Stimulated activated naive B cell treated with anti-CD40 and anti-IgM and Interleukin-4, amounts not matched to agents 10 μg/mL and 1 μg/mL and 100 μg/mL, for 72 hours (primary cell): ENCODE data around the gene OR6C1.
"Not testable (repeated sequence)": the region's sequence is repeated elsewhere in the genome, so short reads cannot be mapped to it uniquely, and the experiment has no call there.

Source experiments
- ATAC-seq, 2 donors: fragments of 150-1000 bp; cut with Tn5 transposase; replicated peaks; 2 replicates each; pipeline ENCODE4 v1.10.0; 2021; ENCODE audit warnings: moderate library complexity in 1 of 2
- DNase-seq: peaks from one replicate; pipeline ENCODE4 v3.0.0; 2021
- H3K27ac Mint-ChIP-seq: one replicate; pipeline ENCODE4 v1.8.0; 2022; ENCODE audit warnings: mild to moderate bottlenecking, mixed read lengths
- H3K27me3 Mint-ChIP-seq, 2 donors: one replicate each; pipeline ENCODE4 v1.8.0; 2022; ENCODE audit warnings: mixed read lengths in 2 of 2
- H3K36me3 Mint-ChIP-seq, 2 donors: one replicate each; pipeline ENCODE4 v1.8.0; 2022; ENCODE audit warnings: mixed read lengths in 2 of 2, mild to moderate bottlenecking in 1 of 2
- H3K4me1 Mint-ChIP-seq, 2 donors: one replicate each; pipeline ENCODE4 v1.8.0; 2022; ENCODE audit warnings: mixed read lengths in 2 of 2, mild to moderate bottlenecking in 1 of 2
- H3K4me3 Mint-ChIP-seq, 2 donors: one replicate each; pipeline ENCODE4 v1.8.0; 2022; ENCODE audit warnings: mild to moderate bottlenecking in 2 of 2, mixed read lengths in 2 of 2, moderate library complexity in 1 of 2
- H3K9me3 Mint-ChIP-seq, 2 donors: one replicate each; pipeline ENCODE4 v1.8.0; 2022; ENCODE audit warnings: mixed read lengths in 2 of 2, mild to moderate bottlenecking in 1 of 2

Gene OR6C1

DNA sequence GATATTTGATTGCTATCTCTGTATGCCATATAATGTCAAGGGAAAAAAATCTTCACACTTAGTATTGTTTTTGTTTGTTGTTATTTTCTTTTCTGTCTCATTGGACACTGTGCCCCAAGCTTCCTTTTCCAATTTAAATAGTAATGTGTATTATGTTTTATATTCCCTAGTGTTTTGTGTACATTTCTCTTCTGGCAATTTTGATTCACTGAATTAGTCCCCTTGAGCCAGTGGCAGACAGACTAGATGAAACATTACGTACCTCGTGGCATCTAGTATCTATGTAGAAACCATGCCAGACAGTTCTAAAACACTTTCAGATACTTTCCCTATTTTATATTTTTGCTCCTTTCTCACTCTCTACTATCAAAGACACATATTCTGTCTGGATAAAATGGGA lies at the start of gene OR6C1:
OR6C1 (plus strand) TSS at position 301 of the 400 bp plus-strand sequence. CDS start 6,257 bp downstream, outside the sequence.
- Mint-ChIP-seq H3K4me1 (no peaks in the 10 kb centered on the region), H3K27ac (no peak within 1 kb of the TSS), H3K4me3 (no peak within 1 kb of the TSS), H3K27me3 (peaks cover 10 to 30% of the 10 kb centered on the region in 2 donors), H3K36me3 (peaks cover 0 to under 1% of the 10 kb centered on the region in 2 donors), H3K9me3 (peaks cover 0 to under 1% of the 10 kb centered on the region in 2 donors)
- ATAC-seq (no peak), DNase-seq (no peak)

DNA sequence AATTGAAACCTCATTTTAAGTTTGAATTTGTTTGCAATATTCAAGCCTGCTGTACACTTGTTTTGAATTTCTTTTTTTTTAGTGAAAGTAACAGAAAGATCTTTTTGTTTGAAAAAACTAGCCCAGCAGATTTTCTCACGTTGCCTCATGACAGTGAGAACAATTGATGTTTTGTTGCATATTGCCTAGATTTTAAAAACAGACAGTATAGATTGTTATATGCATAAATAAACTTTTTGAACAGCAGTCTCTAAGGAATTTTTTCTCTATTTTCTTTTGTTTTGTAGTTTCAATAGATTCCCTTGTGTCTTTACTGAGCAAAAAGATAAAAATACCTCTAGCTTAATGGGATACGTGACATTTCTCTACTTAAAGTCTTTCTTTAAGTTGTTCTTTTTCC lies 33.2 kb upstream of the OR6C1 start:
- Mint-ChIP-seq H3K9me3 (no peaks in the 10 kb centered on the region), H3K27ac (no peak overlapping the region), H3K36me3 (no peaks in the 10 kb centered on the region), H3K4me1 (no peaks in the 10 kb centered on the region), H3K4me3 (no peak overlapping the region), H3K27me3 (peaks cover 11 to 12% of the 10 kb centered on the region in 2 donors)
- DNase-seq (no peak), ATAC-seq (no peak)

DNA sequence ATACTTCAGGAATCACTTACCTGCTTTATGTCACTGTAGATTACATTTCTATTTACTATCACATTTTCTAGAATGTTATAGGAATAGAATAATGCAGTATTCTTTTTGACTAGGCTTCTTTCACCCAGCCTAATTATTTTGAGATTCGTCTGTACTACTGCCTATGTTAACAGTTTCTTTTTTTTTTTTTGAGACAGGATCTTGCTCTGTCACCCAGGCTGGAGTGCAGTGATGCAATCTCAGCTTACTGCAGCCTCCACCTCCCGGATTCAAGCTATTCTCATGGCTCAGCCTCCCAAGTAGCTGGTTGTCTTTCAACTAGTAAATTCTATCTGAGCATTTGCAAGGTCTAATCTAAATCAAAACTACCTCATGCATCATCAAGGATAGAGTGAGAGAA lies 24.1 kb upstream of the OR6C1 start:
- H3K27ac Mint-ChIP-seq = no peak overlapping the region
- H3K27me3 Mint-ChIP-seq = peaks cover 4 to 29% of the 10 kb centered on the region in 2 donors
- ATAC-seq = no peak
- no peak overlapping the region for H3K4me3 Mint-ChIP-seq
- no peaks in the 10 kb centered on the region for H3K4me1 Mint-ChIP-seq
- DNase-seq = no peak
- peaks cover 0 to 1% of the 10 kb centered on the region in 2 donors for H3K36me3 Mint-ChIP-seq
- H3K9me3 Mint-ChIP-seq = no peaks in the 10 kb centered on the region

DNA sequence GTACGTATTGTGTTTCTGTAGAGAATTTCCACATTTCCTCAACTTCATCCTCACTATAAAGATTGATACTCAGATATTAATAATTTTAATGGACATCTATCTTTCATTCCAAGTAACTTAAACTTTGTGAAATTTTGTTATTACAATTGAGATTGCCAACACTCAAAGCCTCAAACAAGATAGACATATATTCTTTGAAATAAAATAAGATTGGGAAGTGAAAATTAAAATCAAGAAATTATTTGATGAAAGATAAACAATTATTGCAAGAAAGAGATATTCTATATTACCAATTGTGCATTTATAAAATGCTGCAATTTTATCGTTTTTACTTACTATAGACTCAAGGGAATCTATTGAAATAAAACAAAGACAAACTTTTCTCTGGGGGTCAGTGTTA lies 17.7 kb upstream of the OR6C1 start, which contains the start of gene OR6C6:
OR6C6 (minus strand) TSS at position 101 of the 400 bp plus-strand sequence. CDS start 1,337 bp downstream, outside the sequence.
- H3K4me3 Mint-ChIP-seq = no peak within 1 kb of the TSS
- no peak within 1 kb of the TSS for H3K27ac Mint-ChIP-seq
- no peak for DNase-seq
- ATAC-seq = no peak
- peaks cover 12 to 19% of the 10 kb centered on the region in 2 donors for H3K27me3 Mint-ChIP-seq
- no peaks in the 10 kb centered on the region for H3K4me1 Mint-ChIP-seq
- no peaks in the 10 kb centered on the region for H3K9me3 Mint-ChIP-seq
- no peaks in the 10 kb centered on the region for H3K36me3 Mint-ChIP-seq

DNA sequence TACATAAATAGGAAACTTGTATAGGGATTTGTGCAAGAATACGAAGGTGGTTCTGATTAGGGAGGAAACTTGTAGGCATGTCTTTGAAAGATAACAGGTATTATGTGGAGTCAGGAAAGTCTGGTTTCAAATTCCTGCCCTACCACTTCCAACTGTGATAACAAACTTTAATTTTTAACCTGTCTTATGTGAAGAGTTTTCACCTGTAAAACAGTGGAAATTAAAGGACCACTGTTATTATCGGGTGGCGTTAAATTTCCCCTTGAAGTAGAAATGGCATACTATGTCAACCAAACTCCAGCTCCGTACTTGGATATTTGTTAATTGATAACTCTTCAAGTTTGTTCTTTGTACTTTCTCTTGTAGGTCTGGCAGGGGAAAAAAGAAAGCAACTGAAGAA lies 6.1 kb downstream of the OR6C1 start:
- Mint-ChIP-seq H3K27me3 (peaks cover 17 to 42% of the 10 kb centered on the region in 2 donors), H3K4me1 (no peaks in the 10 kb centered on the region), H3K36me3 (peaks cover 0 to 3% of the 10 kb centered on the region in 2 donors), H3K4me3 (no peak overlapping the region), H3K9me3 (peaks cover 0 to 3% of the 10 kb centered on the region in 2 donors), H3K27ac (no peak overlapping the region)
- ATAC-seq = no peak
- no peak for DNase-seq

DNA sequence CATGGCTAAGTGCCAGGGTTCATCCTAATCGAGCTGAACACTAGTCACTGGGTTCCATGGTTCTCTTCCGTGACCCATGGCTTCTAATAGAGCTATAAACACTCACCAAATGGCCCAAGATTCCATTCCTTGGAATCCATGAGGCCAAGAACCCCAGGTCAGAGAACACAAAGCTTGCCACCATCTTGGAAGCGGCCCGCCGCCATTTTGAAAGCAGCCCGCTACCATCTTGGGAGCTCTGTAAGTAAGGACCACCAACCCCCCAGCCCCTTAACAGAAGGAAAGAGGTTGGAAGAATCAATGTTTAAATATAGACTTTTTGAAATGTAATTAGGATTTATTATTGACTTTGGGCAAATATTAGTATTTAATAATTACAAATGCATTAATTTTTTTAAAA lies 11.7 kb downstream of the OR6C1 start:
- H3K27ac Mint-ChIP-seq, H3K4me1 Mint-ChIP-seq, DNase-seq, H3K9me3 Mint-ChIP-seq, H3K36me3 Mint-ChIP-seq, H3K4me3 Mint-ChIP-seq, ATAC-seq: not testable (repeated sequence)
- H3K27me3 Mint-ChIP-seq = peaks cover 15 to 20% of the 10 kb centered on the region in 2 donors

DNA sequence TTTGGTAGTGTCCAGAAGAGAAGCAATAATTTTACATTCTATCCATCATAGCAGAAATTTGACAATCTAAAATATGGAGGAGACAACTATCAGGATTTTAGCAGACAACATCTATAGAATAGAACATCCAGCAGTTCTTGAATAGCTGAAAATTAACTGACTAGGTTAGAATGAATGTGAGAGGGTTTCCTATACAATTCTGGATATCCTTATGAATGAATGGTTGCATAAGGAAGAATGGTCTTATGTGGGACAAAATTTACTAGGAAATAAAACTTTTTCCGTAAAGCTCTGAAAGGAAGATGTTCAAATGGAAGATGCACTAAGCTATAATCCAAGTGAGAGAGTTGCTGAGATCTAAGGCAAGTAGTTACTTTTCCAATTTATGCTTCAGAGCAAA lies 16.3 kb downstream of the OR6C1 start, which contains the start of gene OR6C3:
OR6C3 (plus strand) TSS at position 301 of the 400 bp plus-strand sequence. CDS start 955 bp downstream, outside the sequence.
- Mint-ChIP-seq H3K9me3 (peaks cover 0 to 2% of the 10 kb centered on the region in 2 donors), H3K36me3 (no peaks in the 10 kb centered on the region), H3K27ac (no peak within 1 kb of the TSS), H3K27me3 (peaks cover 10 to 15% of the 10 kb centered on the region in 2 donors), H3K4me1 (no peaks in the 10 kb centered on the region), H3K4me3 (no peak within 1 kb of the TSS)
- no peak for ATAC-seq
- no peak for DNase-seq

DNA sequence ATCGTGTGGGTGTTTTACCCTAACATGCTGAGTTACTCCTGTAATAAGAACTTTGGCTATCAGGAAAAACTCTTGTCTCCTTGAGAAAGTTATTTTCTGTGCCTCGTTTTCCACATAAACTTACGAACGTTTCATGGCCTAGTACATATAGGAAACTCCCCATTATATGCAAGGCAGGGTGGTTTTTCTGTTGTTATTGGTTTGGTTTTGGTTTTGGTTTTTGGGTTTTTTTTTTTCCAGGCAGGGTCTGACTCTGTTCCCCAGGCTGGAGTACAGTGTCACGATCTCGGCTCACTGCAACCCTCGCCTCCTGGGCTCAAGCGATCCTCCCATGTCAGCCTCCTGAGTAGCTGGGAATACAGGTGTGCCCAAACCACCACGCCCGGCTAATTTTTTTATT lies 21.9 kb downstream of the OR6C1 start:
- Mint-ChIP-seq H3K4me3 (no peak overlapping the region), H3K27me3 (peaks cover 3 to 34% of the 10 kb centered on the region in 2 donors), H3K27ac (no peak overlapping the region), H3K36me3 (no peaks in the 10 kb centered on the region), H3K9me3 (no peaks in the 10 kb centered on the region), H3K4me1 (no peaks in the 10 kb centered on the region)
- no peak for DNase-seq
- ATAC-seq = no peak

DNA sequence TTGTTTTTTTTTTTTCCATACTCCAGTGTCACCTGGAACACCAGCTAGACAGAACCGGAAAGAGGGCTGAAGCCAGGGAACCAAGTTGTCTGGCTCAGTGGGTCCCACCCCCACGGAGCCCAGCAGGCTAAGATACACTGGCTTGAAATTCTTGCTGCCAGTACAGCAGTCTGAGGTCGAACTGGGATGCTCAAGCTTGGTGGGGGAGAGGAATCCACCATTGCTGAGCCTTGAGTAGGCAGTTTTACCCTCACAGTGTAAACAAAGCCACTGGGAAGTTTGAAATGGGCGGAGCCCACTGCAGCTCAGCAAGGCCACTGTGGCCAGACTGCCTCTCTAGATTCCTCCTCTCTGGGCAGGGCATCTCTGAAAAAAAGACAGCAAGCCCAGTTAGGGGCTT lies 41.2 kb downstream of the OR6C1 start:
- not testable (repeated sequence) for H3K36me3 Mint-ChIP-seq, DNase-seq, H3K9me3 Mint-ChIP-seq, H3K4me1 Mint-ChIP-seq, H3K4me3 Mint-ChIP-seq, H3K27ac Mint-ChIP-seq, ATAC-seq
- peaks cover 19 to 33% of the 10 kb centered on the region in 2 donors for H3K27me3 Mint-ChIP-seq

DNA sequence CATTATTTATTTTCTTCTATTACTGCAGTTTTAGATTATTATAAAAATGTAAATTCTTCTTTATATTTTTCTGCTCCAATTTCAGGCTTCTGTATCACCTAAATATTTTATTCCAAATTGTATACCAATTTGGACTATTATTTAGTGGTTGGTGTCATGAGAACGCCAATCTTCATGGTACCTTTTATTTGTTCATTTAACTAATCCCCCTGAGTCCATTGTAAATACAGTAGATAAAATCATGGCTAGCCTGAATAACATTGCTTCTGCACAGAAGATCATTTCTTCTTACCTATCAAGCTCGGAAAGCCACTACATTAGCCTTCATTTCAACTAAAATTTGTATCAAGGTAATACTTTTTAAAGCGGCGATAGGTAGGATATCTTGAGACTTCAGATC lies 48.5 kb downstream of the OR6C1 start, which contains the start of gene OR6C75:
OR6C75 (plus strand) TSS at position 301 of the 400 bp plus-strand sequence. CDS start 2,136 bp downstream, outside the sequence.
- H3K9me3 Mint-ChIP-seq = no peaks in the 10 kb centered on the region
- no peak within 1 kb of the TSS for H3K27ac Mint-ChIP-seq
- DNase-seq (no peak), ATAC-seq (no peak)
- peaks cover 23 to 24% of the 10 kb centered on the region in 2 donors for H3K27me3 Mint-ChIP-seq
- H3K4me1 Mint-ChIP-seq = no peaks in the 10 kb centered on the region
- H3K36me3 Mint-ChIP-seq = no peaks in the 10 kb centered on the region
- H3K4me3 Mint-ChIP-seq = no peak within 1 kb of the TSS

DNA sequence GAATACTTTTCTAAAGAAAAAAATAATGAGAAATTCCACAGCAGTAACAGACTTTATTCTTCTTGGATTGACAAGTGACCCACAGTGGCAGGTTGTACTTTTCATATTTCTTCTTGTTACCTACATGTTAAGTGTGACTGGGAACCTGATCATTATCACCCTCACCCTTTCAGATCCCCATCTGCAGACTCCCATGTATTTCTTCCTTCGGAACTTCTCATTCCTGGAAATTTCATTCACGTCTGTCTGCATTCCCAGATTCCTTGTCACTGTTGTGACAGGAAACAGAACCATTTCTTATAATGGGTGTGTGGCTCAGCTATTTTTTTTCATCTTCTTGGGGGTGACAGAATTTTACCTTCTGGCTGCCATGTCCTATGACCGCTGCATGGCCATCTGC lies 50.9 kb downstream of the OR6C1 start:
- no peaks in the 10 kb centered on the region for H3K9me3 Mint-ChIP-seq
- H3K4me1 Mint-ChIP-seq = no peaks in the 10 kb centered on the region
- no peak for ATAC-seq
- no peak overlapping the region for H3K4me3 Mint-ChIP-seq
- no peaks in the 10 kb centered on the region for H3K36me3 Mint-ChIP-seq
- peaks cover 14 to 18% of the 10 kb centered on the region in 2 donors for H3K27me3 Mint-ChIP-seq
- no peak for DNase-seq
- no peak overlapping the region for H3K27ac Mint-ChIP-seq
